HG02623 (cell line): ENCODE results near the gene GSTO1.

ENCODE experiments used
- ATAC-seq: cut with Tn5 transposase; IDR thresholded peaks from one replicate; pipeline ENCODE4 v1.9.1; 2021; ENCODE audit warnings: moderate library complexity; ENCODE audit not compliant: unreplicated experiment

The GSTO1 gene

DNA sequence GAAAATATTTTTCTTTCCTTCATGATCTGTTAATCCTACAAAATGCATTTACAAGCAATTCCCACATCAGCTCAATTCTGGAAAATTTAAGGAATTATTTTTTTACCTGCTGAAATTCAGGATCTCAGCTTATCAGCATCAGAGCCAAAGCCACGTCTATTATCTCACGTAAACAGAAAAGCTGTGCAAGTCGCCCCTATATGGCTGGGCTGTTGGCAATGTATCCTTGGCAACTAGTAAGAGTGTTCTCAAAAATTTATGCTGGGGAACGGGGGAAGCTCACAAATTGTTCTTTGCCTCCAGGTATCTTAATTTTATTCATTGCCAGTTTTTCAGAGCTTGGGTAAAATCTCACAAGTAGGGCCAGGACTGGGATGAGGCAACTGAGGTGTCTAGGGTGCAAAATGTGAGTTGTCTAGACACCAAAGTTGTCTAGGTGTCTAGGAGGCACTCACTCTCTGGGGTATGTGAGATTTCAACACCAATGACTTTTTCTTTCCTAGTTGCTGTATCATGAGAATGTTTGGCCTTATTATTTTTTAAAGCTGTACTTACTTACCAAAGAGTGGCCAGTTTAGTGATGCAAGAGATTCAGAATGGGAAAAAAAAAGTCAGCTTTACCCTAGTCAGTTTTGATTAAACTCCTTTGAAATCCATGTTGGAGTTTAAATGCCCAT lies 19.3 kb downstream of the GSTO1 start:
- no peak for ATAC-seq

- peak; percentile 48 for ATAC-seq
Measured at GRCh38 chr10:104274762-104275721, 20.4 kb downstream of the GSTO1 start.

DNA sequence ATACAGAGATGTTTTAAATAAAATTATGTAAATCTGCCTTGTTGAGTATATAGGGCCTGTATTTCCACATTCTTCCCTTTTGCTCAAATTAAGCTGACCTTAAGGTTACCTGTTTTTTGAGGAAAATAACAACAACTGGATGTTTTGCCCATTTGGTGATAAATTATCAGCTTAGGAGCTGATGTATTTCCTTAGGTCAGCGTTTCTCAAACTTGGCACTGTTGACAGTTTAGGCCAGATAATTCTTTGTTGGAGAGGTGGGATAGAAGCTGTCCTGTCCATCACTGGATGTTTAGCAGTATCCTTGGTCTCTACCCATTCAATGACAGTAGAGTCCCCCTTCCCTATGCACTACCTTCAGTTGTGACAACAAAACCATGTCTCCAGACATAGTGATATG lies 21.5 kb downstream of the GSTO1 start:
- no peak for ATAC-seq

DNA sequence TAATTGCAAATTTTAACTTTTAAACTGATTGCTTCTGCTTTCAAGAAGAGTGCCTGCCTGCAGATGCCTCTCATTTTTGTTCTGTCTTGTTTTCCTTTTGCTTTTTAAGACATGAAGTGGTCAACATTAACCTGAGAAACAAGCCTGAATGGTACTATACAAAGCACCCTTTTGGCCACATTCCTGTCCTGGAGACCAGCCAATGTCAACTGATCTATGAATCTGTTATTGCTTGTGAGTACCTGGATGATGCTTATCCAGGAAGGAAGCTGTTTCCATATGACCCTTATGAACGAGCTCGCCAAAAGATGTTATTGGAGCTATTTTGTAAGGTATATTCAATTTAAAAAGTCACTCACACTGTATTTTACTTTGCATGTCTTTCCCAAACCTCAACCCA lies 23.1 kb downstream of the GSTO1 start:
- no peak for ATAC-seq

DNA sequence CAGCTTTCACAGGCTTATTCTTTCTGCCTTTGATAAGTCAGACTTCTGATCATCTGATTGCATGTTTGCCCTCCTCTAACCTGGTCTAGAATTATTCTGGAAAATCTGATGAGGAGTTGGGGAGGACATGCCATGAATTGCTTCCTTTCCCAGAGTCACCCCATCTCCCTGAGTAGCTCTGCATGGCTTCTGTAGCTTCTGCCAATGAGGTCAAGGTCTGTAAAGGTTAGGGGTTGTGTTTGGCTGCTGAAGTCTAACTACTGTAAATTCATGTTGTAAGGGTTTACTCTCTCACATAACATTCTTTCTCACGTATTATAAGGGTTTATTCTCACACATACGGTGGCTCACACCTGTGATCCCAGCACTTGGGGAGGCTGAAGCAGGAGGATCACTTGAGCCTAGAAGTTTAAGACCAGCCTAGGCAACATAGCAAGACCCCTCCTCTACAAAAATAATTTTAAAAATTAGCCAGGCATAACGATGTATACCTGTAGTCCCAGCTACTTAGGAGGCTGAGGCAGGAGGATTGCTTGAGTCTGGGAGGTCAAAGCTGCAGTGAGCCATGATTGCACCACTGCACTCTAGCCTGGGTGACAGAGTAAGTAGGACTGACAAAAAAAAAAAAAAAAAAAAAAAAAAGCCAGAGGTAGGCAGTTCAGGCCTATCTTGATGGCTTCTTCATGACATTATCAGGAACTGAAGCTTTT lies 25.0 kb downstream of the GSTO1 start:
- ATAC-seq, result no peak

GRCh38 chr10:104281694-104282093 lies 27.0 kb downstream of the GSTO1 start:
- ATAC-seq, result no peak

GRCh38 chr10:104284846-104285245 lies 30.2 kb downstream of the GSTO1 start:
- ATAC-seq, result no peak

GRCh38 chr10:104286939-104287338 lies 32.2 kb downstream of the GSTO1 start:
- no peak for ATAC-seq

DNA sequence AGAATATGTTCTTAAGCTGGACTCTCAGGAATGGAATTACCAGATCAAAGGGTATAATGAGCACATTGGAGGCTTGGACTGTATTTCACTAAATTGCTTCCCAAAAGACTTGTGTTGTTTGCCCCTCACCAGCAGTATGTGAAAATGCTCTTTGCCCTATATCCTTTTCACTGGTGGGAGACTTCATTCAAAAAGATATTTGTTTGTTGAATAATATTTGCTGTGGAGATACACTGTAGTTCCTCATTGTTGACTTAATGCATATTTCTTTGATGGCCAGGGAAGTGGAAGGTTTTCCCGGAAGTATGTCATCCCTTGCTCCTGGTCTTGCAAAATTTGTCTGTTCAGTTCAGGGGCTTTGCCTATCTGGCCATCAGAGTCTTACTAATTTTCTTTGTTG lies 33.7 kb downstream of the GSTO1 start:
- no peak for ATAC-seq

DNA sequence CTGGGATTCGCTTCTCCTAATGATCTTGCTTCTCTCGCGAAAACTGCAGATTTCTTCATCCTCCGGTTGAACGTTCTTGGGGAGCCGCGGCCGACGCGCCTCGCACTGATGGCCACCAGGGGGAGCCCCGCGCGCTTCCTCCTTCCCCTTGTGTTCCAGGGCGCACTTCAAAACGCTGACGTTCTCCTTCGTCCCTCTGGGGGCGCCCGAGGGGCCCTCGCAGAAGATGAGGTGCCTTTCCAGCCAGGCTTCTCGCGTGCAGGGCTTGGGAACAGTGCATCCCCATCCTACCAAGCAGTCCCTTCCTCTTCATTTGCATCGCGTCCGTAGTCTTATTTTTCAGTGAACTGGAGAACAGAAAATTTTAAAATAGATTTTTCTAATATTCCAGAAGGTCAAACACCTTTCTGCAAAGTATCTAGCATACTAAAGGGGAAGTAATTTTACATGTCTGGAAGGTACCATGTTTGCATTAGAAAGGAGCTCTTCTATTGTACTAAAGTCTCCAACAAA lies 36.8 kb downstream of the GSTO1 start:
- peak; percentile 98 for ATAC-seq

DNA sequence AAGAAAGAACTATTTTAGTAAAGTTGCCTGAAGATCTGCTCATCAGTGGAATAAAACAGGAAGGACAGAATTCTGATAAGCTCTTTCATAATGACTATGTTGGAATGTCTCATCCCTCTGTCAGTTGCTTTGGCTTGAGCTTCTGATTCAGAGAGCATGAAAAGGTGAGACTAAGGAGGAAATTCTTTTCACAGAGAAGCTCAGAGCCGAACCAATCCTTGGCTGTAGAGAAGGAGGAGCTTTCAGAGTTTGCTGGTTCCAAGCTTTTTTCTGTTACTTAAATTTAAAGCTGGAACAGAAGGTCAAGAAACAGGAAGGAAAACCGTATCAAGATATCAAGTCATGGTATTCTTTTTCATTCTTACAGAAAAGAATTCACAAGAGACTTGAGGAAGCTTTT lies 38.3 kb downstream of the GSTO1 start:
- ATAC-seq, result no peak

DNA sequence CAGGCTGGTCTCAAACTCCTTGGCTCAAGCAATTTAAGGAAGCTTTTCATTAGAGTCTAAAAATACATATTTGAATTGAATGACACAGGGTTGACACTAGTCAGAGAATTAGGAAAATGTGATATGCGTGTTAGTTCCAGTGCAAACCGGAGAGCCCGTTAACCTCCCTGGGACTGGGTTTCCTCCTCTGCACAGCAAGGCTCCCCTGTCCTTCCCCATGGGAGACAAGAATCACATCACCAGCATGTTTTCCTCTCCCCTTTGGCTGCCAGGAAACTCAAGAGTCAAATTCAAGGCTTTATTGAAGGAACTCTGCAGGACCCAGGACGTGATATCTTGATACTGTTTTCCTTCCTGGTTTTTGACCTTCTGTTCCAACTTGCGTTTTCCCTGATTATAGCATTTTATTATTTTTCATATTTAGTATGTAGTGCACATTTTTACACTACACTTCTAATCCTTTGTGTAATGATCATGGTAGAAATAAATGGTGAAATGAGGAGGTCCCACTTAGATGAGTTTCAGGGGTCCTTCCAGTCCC lies 39.2 kb downstream of the GSTO1 start:
- no peak for ATAC-seq

DNA sequence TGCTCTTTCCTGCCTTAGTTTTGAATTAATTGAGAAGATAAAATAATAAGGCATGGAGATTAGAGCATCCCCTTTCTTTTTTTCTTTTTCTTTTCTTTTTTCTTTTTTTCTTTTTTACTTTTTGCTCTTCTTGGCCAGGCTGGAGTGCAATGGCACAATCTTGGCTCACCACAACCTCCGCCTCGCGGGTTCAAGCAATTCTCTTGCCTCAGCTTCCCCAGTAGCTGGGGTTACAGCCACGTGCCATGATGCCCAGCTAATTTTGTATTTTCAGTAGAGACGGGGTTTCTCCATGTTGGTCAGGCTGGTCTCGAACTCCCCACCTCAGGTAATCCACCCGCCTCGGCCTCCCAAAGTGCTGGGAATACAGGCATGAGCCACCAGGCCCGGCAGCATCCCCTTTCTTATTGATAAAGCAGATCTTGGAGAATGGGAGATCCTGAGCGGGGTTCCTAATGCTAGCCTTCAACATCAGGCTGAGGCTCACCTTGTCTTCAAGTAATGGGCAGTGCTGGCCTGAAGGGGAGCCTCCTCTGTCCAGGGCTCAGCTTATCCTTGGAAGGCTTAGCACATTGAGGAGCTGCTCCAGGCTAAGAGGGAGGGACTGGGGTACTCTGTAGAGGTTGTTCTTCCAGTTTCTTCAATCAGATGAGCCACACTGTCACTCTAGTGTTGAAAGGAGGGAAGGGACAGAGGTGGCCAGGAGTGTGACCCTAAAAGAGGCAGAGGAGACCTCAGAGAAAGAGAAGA lies 42.2 kb downstream of the GSTO1 start:
- ATAC-seq, result no peak

DNA sequence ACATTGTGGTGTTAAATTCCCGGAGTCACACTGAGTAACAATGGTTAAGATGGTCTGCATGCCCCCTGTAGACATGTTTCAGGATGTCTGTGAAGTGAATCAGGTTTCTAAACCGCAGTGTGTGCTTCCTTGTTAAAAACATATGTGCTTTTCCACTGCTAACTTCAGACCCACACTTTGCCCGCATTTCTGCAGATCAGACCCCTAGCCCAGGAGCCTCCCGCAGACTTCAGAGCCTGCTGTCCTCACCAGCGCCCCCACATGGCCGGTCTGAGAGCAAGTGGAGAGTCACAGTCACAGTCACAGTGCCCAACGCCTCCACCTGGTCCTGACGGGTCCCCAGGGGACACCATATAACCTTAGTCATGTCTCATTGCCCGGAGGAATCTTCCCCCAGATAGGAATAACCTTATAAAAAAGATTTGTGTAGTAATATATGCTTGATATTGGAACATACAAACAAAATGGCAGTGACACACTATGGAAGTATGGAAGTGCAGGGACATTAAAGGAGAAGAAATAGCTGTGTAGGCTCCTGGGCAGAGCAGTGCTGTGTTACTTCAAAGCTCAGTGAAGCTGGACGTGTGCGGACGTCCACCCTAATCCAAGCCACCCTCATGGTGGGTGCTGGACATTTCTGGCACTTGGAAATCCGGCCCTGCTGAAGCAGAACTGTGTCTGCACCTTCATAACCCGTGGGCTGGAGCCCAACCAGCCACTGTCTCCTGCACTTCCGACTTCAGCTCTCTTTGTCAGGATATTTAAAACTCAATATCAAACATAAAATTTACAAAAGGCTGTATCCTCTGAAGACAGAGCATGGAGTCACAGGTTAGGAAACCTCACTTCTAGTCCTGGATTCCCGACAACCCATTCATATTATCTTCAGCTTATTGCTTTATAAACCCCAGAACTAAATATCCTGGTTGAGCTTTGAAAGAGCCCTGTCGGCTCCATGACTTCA lies 43.3 kb downstream of the GSTO1 start:
- ATAC-seq, result no peak

DNA sequence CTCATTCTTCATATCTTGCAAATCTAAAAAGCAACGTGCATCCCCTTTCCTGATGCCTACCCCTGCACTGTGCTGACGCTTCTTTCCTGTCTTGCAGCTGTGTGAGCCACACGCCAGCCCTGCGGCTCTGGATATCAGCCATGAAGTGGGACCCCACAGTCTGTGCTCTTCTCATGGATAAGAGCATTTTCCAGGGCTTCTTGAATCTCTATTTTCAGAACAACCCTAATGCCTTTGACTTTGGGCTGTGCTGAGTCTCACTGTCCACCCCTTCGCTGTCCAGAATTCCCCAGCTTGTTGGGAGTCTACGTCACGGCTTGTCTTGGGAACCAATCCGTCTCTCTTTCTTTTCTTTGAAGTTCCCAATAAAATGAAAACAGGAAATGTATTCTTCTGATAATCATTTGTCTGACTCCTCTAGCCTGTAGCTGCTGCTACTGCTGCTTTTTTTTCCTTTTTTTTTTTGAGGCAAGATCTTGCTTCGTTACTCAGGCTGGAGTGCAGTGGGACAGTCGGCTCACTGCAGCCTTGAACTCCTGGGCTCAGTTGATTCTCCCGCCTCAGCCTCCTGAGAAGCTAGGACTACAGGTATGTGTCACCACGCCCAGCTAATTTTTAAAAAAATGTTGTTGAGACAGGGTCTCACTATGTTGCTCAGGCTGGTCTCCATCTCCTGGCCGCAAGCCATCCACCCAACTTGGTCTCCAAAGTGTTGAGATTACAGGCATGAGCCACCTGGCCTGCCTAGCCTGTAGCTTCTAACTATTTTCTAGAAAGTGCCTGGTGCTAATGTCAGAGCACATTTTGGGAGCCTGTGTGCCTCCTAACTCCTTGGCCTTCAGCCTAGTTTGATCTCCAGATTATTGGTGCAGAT lies 44.6 kb downstream of the GSTO1 start:
- no peak for ATAC-seq

- no peak for ATAC-seq
Measured at GRCh38 chr10:104300002-104300735, 45.5 kb downstream of the GSTO1 start.

- ATAC-seq, result no peak
Measured at GRCh38 chr10:104300736-104301292, 46.1 kb downstream of the GSTO1 start.
